Erythroblast (primary cell): ENCODE measurements around the gene EYS.

Source experiments
- GATA1 ChIP-seq: IDR thresholded peaks from 2 replicates; pipeline ENCODE4 v1.6.1; 2011; ENCODE audit warnings: low read depth, mild to moderate bottlenecking, control low read depth, low read length, moderate library complexity
- POLR2A ChIP-seq: IDR thresholded peaks from 2 replicates; pipeline ENCODE4 v1.6.1; 2011; ENCODE audit warnings: mild to moderate bottlenecking, low read length

GRCh38 chr6:63868351-63868750 lies 1838.7 kb downstream of the EYS start:
- TF ChIP-seq POLR2A (no peak), GATA1 (no peak)
